HG02610 (cell line): ENCODE measurements around the gene KRT16.
"Not testable (repeated sequence)": the region's sequence is repeated elsewhere in the genome, so short reads cannot be mapped to it uniquely, and the experiment has no call there.

ENCODE experiments used
- ATAC-seq: cut with Tn5 transposase; IDR thresholded peaks from one replicate; pipeline ENCODE4 v1.9.1; 2021; ENCODE audit warnings: mild to moderate bottlenecking, moderate library complexity; ENCODE audit not compliant: unreplicated experiment

KRT16 gene

GRCh38 chr17:41612376-41613160 is at the start of gene KRT16:
Gene KRT16, minus strand, starts transcription at chr17:41612767. Its CDS starts 79 bp downstream, at chr17:41612688.
- not testable (repeated sequence) for ATAC-seq

- ATAC-seq = no peak
These were observed 47.7 kb upstream of the KRT16 start for GRCh38 chr17:41660221-41660711.

- no peak for ATAC-seq
These were observed 47.1 kb upstream of the KRT16 start for GRCh38 chr17:41659427-41660212.

GRCh38 chr17:41658846-41659245 is 46.3 kb upstream of the KRT16 start:
- no peak for ATAC-seq

GRCh38 chr17:41657936-41658335 is 45.4 kb upstream of the KRT16 start:
- no peak for ATAC-seq

- no peak for ATAC-seq
These were observed 44.7 kb upstream of the KRT16 start for GRCh38 chr17:41657176-41657754.

- ATAC-seq = no peak
These were observed 43.9 kb upstream of the KRT16 start for GRCh38 chr17:41656249-41657023.

GRCh38 chr17:41655611-41656111 is 43.1 kb upstream of the KRT16 start:
- no peak for ATAC-seq

- ATAC-seq = no peak
These were observed 42.4 kb upstream of the KRT16 start for GRCh38 chr17:41654678-41655607.

GRCh38 chr17:41653892-41654677 is 41.5 kb upstream of the KRT16 start:
- no peak for ATAC-seq

GRCh38 chr17:41653421-41653820 is 40.9 kb upstream of the KRT16 start:
- ATAC-seq = no peak

- no peak for ATAC-seq
These were observed 39.9 kb upstream of the KRT16 start for GRCh38 chr17:41652461-41652970.

- ATAC-seq = no peak
These were observed 39.3 kb upstream of the KRT16 start for GRCh38 chr17:41651625-41652460.

GRCh38 chr17:41650794-41651624 is 38.4 kb upstream of the KRT16 start:
- no peak for ATAC-seq

- ATAC-seq = no peak
These were observed 37.5 kb upstream of the KRT16 start for GRCh38 chr17:41649923-41650519.
